ENCODE data around the gene UMOD. TPM values are rescaled to one million over a fixed set of nuclear protein-coding genes. Genes with fewer than 3 reads are reported as not detected.

Gene UMOD
- total RNA-seq, 3 donors from 2014 or later, result not detected

GRCh38 chr16:20303012-20303411 is 49.5 kb downstream of the UMOD start:
- peak; percentile 43 for ATAC-seq
- intact Hi-C loops (cut with DNase I, micrococcal nuclease), result loop anchor here in 1 of 2 donors (10.0 kb wide), 1 partner anchor 388 kb away; no protein-coding TSS in a partner anchor

GRCh38 chr16:20302389-20302788 is 50.1 kb downstream of the UMOD start:
- no peak for ATAC-seq
- Histone ChIP-seq H3K4me1 (ENCODE audit: low read depth) (no peaks in the 10 kb centered on the region), H3K36me3 (ENCODE audit: low read depth) (no peaks in the 10 kb centered on the region), H3K4me3 (no peak overlapping the region), H3K9me3 (no peaks in the 10 kb centered on the region)
- intact Hi-C loops (cut with DNase I, micrococcal nuclease), result loop anchor here in 1 of 2 donors (10.0 kb wide), 1 partner anchor 388 kb away; no protein-coding TSS in a partner anchor
- no peak for DNase-seq
- no peak for TF ChIP-seq CTCF (IDR thresholded peaks at IDR 0.05)

More at GRCh38 chr16:20303012-20303411, 49.5 kb downstream of the UMOD start:
- H3K4me3 ChIP-seq, result no peak overlapping the region
- no peak for DNase-seq
- no peaks in the 10 kb centered on the region for H3K4me1 ChIP-seq (ENCODE audit: low read depth)
- H3K36me3 ChIP-seq (ENCODE audit: low read depth), result no peaks in the 10 kb centered on the region
- no peaks in the 10 kb centered on the region for H3K9me3 ChIP-seq
- TF ChIP-seq CTCF (IDR thresholded peaks at IDR 0.05), result no peak

GRCh38 chr16:20301840-20302239 is 50.7 kb downstream of the UMOD start:
- TF ChIP-seq CTCF (IDR thresholded peaks at IDR 0.05), result no peak
- H3K36me3 ChIP-seq (ENCODE audit: low read depth), result no peaks in the 10 kb centered on the region
- H3K9me3 ChIP-seq, result no peaks in the 10 kb centered on the region
- DNase-seq (no peak), ATAC-seq (no peak)
- no peaks in the 10 kb centered on the region for H3K4me1 ChIP-seq (ENCODE audit: low read depth)
- intact Hi-C loops (cut with DNase I, micrococcal nuclease), result loop anchor here (2.0 to 10.0 kb wide), 2 partner anchors 387 to 395 kb away; no protein-coding TSS in a partner anchor
- no peak overlapping the region for H3K4me3 ChIP-seq

GRCh38 chr16:20300312-20301097 is 52.0 kb downstream of the UMOD start:
- ATAC-seq (peak; percentile 92), DNase-seq (peak in 2 of 3 donors; percentile 51 to 52)
- peak; percentile 45 for TF ChIP-seq CTCF (IDR thresholded peaks at IDR 0.05)
- intact Hi-C loops (cut with DNase I, micrococcal nuclease), result loop anchor here (2.0 to 10.0 kb wide), 2 partner anchors 386 to 394 kb away; no protein-coding TSS in a partner anchor
- Histone ChIP-seq H3K9me3 (no peaks in the 10 kb centered on the region), H3K4me3 (no peak overlapping the region), H3K36me3 (ENCODE audit: low read depth) (no peaks in the 10 kb centered on the region), H3K4me1 (ENCODE audit: low read depth) (no peaks in the 10 kb centered on the region)

- H3K4me1 ChIP-seq (ENCODE audit: low read depth), result no peaks in the 10 kb centered on the region
- H3K4me3 ChIP-seq, result no peak overlapping the region
- no peaks in the 10 kb centered on the region for H3K36me3 ChIP-seq (ENCODE audit: low read depth)
- no peaks in the 10 kb centered on the region for H3K9me3 ChIP-seq
- ATAC-seq (no peak), DNase-seq (no peak)
- no peak for TF ChIP-seq CTCF (IDR thresholded peaks at IDR 0.05)
- intact Hi-C loops (cut with DNase I, micrococcal nuclease), result no loop called here
Measured at GRCh38 chr16:20298452-20298851, 54.1 kb downstream of the UMOD start.
